Head of caudate nucleus (tissue), 42 donors: ENCODE results near the gene LAIR1.

ENCODE experiments used
- DNase-seq, 42 donors: peaks; one replicate each; pipeline versions ENCODE4 v3.0.0 to v3.0.0-alpha.2; 2020 to 2021; ENCODE audit warnings: mixed read lengths in 7 of 42
- intact Hi-C: fragments of 100-400 bp; cut with DNase I; formaldehyde crosslinking; loops from one replicate; pipeline ENCODE4 v1.15.0; 2022

LAIR1 gene

DNA sequence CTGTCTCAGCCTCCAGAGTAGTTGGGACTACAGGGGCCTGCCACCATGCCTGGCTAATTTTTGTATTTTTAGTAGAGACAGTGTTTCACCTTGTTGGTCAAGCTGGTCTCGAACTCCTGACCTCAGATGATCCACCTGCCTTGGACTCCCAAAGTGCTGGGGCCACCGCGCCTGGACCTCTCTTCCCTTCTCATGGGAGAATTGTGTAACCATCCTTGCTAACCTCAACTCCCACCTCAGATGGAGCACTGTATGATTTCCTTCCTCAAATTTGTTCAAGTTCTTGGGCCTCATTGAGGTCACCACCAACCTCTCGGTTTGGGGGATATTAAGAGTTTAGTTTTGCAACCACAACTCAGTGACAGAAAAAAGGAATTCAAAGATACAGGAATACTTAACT, 62.5 kb downstream of the LAIR1 start:
- DNase-seq = peak in 4 of 42 donors; percentile 16 to 28 (median 18)
- intact Hi-C loops = no loop called here
